OCI-LY7 (cell line): ENCODE results near the gene CEP131. TPM values are rescaled to one million over a fixed set of nuclear protein-coding genes. Genes with fewer than 3 reads are reported as not detected.

Experiments
- BruUV-seq: library from RNA; stranded (reverse); fragments of 400-500 nt; replicated peaks from 2 replicates; lab custom pipeline; 2021; lab: Mats Ljungman, UMichigan
- CTCF ChIA-PET: fragments of 300-600 bp; sonication (Branson Sonifier 250); formaldehyde crosslinking; loops from one replicate; lab custom pipeline; 2022; ENCODE audit warnings: antibody characterized with exemption; ENCODE audit not compliant: unreplicated experiment; lab: Charles Lee
- POLR2A ChIA-PET: fragments of 300-600 bp; sonication (Branson Sonifier 250); formaldehyde crosslinking; loops from one replicate; lab custom pipeline; 2022; ENCODE audit warnings: antibody characterized with exemption; lab: Charles Lee
- DNase-seq: peaks from one replicate; pipeline ENCODE4 v3.0.0-alpha.2; 2015; ENCODE audit warnings: low spot score
- H2AFZ ChIP-seq: fragments of 200-600 bp; sonication (generic), shearing (Covaris generic); 2 replicates; pipeline ENCODE4 v1.6.1; 2014; ENCODE audit warnings: mild to moderate bottlenecking, antibody characterized with exemption, low read length, moderate library complexity
- H3K27ac ChIP-seq: fragments of 200-600 bp; sonication (generic); 2 replicates; pipeline ENCODE4 v1.5.1; 2014; ENCODE audit warnings: mixed run types, low read depth, mild to moderate bottlenecking, moderate library complexity, low read length, inconsistent platforms; ENCODE audit not compliant: poor library complexity, severe bottlenecking
- H3K36me3 ChIP-seq: fragments of 200-600 bp; sonication (generic); 2 replicates; pipeline ENCODE4 v1.6.1; 2014; ENCODE audit warnings: mild to moderate bottlenecking, antibody characterized with exemption, low read length, moderate library complexity, mixed read lengths; ENCODE audit not compliant: insufficient read depth
- H3K4me1 ChIP-seq: fragments of 200-600 bp; sonication (generic); 2 replicates; pipeline ENCODE4 v1.5.1; 2014; ENCODE audit warnings: mild to moderate bottlenecking, low read length; ENCODE audit not compliant: insufficient read depth, poor library complexity, severe bottlenecking
- H3K4me2 ChIP-seq: fragments of 200-600 bp; sonication (generic); 2 replicates; pipeline ENCODE4 v1.6.1; 2014; ENCODE audit warnings: mild to moderate bottlenecking, low read length
- H3K4me3 ChIP-seq: fragments of 200-600 bp; sonication (generic); 2 replicates; pipeline ENCODE4 v1.5.1; 2014; ENCODE audit warnings: mild to moderate bottlenecking, low read depth, low read length; ENCODE audit not compliant: poor library complexity, severe bottlenecking
- H3K79me2 ChIP-seq: fragments of 200-600 bp; sonication (generic); 2 replicates; pipeline ENCODE4 v1.6.1; 2016; ENCODE audit warnings: low read depth, mild to moderate bottlenecking, low read length, moderate library complexity, mixed read lengths; ENCODE audit not compliant: insufficient read depth
- H3K9me2 ChIP-seq: fragments of 200-600 bp; sonication (generic); 2 replicates; pipeline ENCODE4 v1.6.1; 2016; ENCODE audit warnings: mild to moderate bottlenecking, low read length, mixed read lengths; ENCODE audit not compliant: insufficient read depth
- H3K9me3 ChIP-seq: fragments of 200-600 bp; sonication (generic); 2 replicates; pipeline ENCODE4 v1.6.1; 2014; ENCODE audit warnings: mild to moderate bottlenecking, mixed run types, low read length, mixed read lengths
- H4K20me1 ChIP-seq: fragments of 200-600 bp; sonication (generic); 2 replicates; pipeline ENCODE4 v1.6.1; 2014; ENCODE audit warnings: mild to moderate bottlenecking, antibody characterized with exemption, low read length, moderate library complexity, mixed read lengths; ENCODE audit not compliant: insufficient read depth
- CTCF ChIP-seq: fragments of 200-600 bp; sonication (generic); conservative IDR thresholded peaks from 2 replicates; pipeline ENCODE4 v1.5.1; 2014; ENCODE audit warnings: mild to moderate bottlenecking, antibody characterized with exemption, low read length, moderate library complexity, mixed read lengths
- EZH2phosphoT487 ChIP-seq: fragments of 200-600 bp; sonication (generic); IDR thresholded peaks from 2 replicates; pipeline ENCODE4 v1.6.1; 2018; ENCODE audit warnings: low read depth, borderline replicate concordance, mild to moderate bottlenecking, mixed run types, antibody characterized with exemption, low read length, moderate library complexity, mixed read lengths
- intact Hi-C: fragments of 100-400 bp; cut with micrococcal nuclease; formaldehyde crosslinking; loops from one replicate; pipeline ENCODE4 v1.10.0; 2022; ENCODE audit not compliant: unreplicated experiment
- total RNA-seq, 2 experiments: library from RNA; depleted of rRNA in 1 of 2; stranded (reverse); fragments of >200 nt in 1 of 2; shearing (Covaris generic) in 1 of 2; gene quantifications; 2 replicates each; pipeline ENCODE4 v1.2.3, GENCODE V29; 2014 to 2022

The CEP131 gene
- total RNA-seq, 2 experiments from 2014 or later = 32.9 to 38.6 TPM

DNA sequence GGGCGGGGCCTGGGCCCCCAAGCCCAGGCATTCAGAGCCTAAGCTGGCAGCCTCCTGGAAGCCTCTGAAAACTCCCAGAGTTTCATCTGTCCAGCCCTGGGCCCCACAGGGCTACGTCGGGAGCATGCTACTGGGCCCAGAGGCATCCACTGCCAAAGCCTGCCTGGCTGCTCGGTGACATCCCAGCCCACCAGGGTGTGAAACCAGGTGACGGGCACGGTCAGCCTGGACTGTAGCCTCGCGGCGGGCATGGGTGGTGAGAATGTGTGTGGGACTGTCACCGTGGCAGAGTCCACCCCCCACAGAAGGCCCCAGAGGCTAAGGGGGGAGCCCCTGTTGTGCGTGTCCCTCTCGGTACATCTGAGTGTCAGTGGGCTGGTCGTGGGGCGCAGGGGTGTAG lies 31.1 kb downstream of the CEP131 start:
- Histone ChIP-seq H3K4me3 (no peak overlapping the region), H3K36me3 (peaks cover 12% of the 10 kb centered on the region; the same call in 1 of the 2 replicates), H4K20me1 (no peaks in the 10 kb centered on the region), H3K9me3 (no peaks in the 10 kb centered on the region), H2AFZ (no peak overlapping the region), H3K27ac (no peak overlapping the region), H3K79me2 (no peaks in the 10 kb centered on the region), H3K4me2 (no peak overlapping the region), H3K4me1 (no peaks in the 10 kb centered on the region), H3K9me2 (no peaks in the 10 kb centered on the region)
- CTCF ChIA-PET = no interaction called here
- no peak for DNase-seq
- POLR2A ChIA-PET = no interaction called here
- intact Hi-C loops = no loop called here
- TF ChIP-seq EZH2phosphoT487 = no peak
- TF ChIP-seq CTCF = no peak
- BruUV-seq = no TSS peak

- Histone ChIP-seq H3K27ac (no peak overlapping the region), H3K36me3 (peaks cover 8% of the 10 kb centered on the region; the same call in 1 of the 2 replicates), H3K9me3 (no peaks in the 10 kb centered on the region), H2AFZ (no peak overlapping the region), H3K4me1 (no peaks in the 10 kb centered on the region), H3K4me2 (no peak overlapping the region), H3K9me2 (no peaks in the 10 kb centered on the region), H4K20me1 (no peaks in the 10 kb centered on the region), H3K4me3 (no peak overlapping the region), H3K79me2 (no peaks in the 10 kb centered on the region)
- intact Hi-C loops = no loop called here
- ChIA-PET POLR2A (no interaction called here), CTCF (no interaction called here)
- TF ChIP-seq EZH2phosphoT487 (no peak), CTCF (no peak)
- DNase-seq = no peak
- BruUV-seq = no TSS peak
Observed at GRCh38 chr17:81191116-81191515, 31.6 kb downstream of the CEP131 start.

DNA sequence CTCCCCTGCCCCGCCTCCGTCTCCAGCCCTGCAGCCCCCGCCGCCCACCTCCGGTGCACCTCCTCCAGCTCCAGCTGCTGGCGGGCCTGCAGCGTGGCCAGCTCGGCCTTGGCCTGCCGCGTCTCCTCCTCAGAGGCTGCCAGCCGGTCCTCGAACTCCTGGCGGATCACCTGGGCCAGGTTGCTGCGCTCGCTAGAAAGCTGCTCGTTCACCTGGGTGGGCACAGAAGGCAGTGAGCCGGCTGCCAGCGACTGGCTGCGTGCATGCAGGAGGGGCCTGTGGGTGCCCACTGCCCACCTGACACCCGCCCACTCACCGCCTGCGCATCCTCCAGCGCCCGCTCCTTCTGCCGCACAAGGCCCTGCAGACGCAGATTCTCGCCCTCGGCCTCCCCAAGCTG lies 32.2 kb downstream of the CEP131 start:
- H2AFZ ChIP-seq = no peak overlapping the region
- no peak overlapping the region for H3K27ac ChIP-seq
- no TSS peak for BruUV-seq
- no peak for TF ChIP-seq CTCF
- TF ChIP-seq EZH2phosphoT487 = no peak
- ChIA-PET CTCF (no interaction called here), POLR2A (no interaction called here)
- H3K4me3 ChIP-seq = no peak overlapping the region
- peaks cover 5% of the 10 kb centered on the region; the same call in 1 of the 2 replicates for H3K36me3 ChIP-seq
- H3K4me1 ChIP-seq = no peaks in the 10 kb centered on the region
- intact Hi-C loops = no loop called here
- no peaks in the 10 kb centered on the region for H3K9me3 ChIP-seq
- no peak for DNase-seq
- no peaks in the 10 kb centered on the region for H3K79me2 ChIP-seq
- H4K20me1 ChIP-seq = no peaks in the 10 kb centered on the region
- no peak overlapping the region for H3K4me2 ChIP-seq
- H3K9me2 ChIP-seq = no peaks in the 10 kb centered on the region
